ENCODE measurements around the gene RCN1.

GRCh38 chr11:32081129-32081641, 9.7 kb upstream of the RCN1 start:
- TF ChIP-seq, protein P1, sequence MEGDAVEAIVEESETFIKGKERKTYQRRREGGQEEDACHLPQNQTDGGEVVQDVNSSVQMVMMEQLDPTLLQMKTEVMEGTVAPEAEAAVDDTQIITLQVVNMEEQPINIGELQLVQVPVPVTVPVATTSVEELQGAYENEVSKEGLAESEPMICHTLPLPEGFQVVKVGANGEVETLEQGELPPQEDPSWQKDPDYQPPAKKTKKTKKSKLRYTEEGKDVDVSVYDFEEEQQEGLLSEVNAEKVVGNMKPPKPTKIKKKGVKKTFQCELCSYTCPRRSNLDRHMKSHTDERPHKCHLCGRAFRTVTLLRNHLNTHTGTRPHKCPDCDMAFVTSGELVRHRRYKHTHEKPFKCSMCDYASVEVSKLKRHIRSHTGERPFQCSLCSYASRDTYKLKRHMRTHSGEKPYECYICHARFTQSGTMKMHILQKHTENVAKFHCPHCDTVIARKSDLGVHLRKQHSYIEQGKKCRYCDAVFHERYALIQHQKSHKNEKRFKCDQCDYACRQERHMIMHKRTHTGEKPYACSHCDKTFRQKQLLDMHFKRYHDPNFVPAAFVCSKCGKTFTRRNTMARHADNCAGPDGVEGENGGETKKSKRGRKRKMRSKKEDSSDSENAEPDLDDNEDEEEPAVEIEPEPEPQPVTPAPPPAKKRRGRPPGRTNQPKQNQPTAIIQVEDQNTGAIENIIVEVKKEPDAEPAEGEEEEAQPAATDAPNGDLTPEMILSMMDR (IDR thresholded peaks at IDR 0.05), result no peak
- no peak for TF ChIP-seq EZH2phosphoT487 (IDR thresholded peaks at IDR 0.05)

All from neural progenitor cell (in vitro differentiated cells).